Esophagus squamous epithelium (tissue), 5 donors: Measurements from ENCODE around the gene CRTAC1. TPM values are rescaled to one million over a fixed set of nuclear protein-coding genes. Genes with fewer than 3 reads are reported as not detected.

ENCODE experiments used
- DNase-seq: peaks from one replicate; lab custom pipeline; 2025; lab: John Stamatoyannopoulos, UW
- H3K27ac ChIP-seq, 4 donors: fragments of 200-600 bp; sonication (generic); one replicate each; pipeline ENCODE4 v1.5.1; 2016 to 2019; ENCODE audit warnings: mild to moderate bottlenecking in 1 of 4
- H3K27me3 ChIP-seq, 4 donors: fragments of 200-600 bp; sonication (generic); 1 replicate in 3 of 4; 2 replicates in 1 of 4; pipeline versions ENCODE4 v1.5.1 to v1.6.0; 2017 to 2021; ENCODE audit warnings: antibody characterized with exemption in 1 of 4
- H3K36me3 ChIP-seq, 3 donors: fragments of 200-600 bp; sonication (generic); one replicate each; pipeline ENCODE4 v1.5.1; 2016 to 2019
- H3K4me1 ChIP-seq, 3 donors: fragments of 200-600 bp; sonication (generic); one replicate each; pipeline ENCODE4 v1.5.1; 2017 to 2019
- H3K4me3 ChIP-seq, 4 donors: fragments of 200-600 bp; sonication (generic); 1 replicate in 3 of 4; 2 replicates in 1 of 4; pipeline ENCODE4 v1.5.1; 2016 to 2019; ENCODE audit warnings: mild to moderate bottlenecking in 2 of 4, moderate library complexity in 1 of 4
- H3K9me3 ChIP-seq, 3 donors: fragments of 200-600 bp; sonication (generic); one replicate each; pipeline ENCODE4 v1.5.1; 2016 to 2019
- POLR2A ChIP-seq, 4 donors: fragments of 450-650 bp; IDR thresholded peaks; one replicate each; pipeline ENCODE4 v1.6.1; 2017; ENCODE audit warnings: antibody characterized with exemption in 4 of 4, mild to moderate bottlenecking in 4 of 4, moderate library complexity in 3 of 4
- WGBS, 2 donors: methylation state at CpG; one replicate each; pipeline ENCODE4 v1.1.5; 2018; 5-methylcytosine and 5-hydroxymethylcytosine counted together
- intact Hi-C: fragments of 100-400 bp; cut with DNase I; formaldehyde crosslinking; loops from one replicate; pipeline ENCODE4 v1.15.0; 2022
- total RNA-seq, 4 donors: library from RNA; depleted of rRNA; stranded (reverse); fragments of >200 nt; gene quantifications; one replicate each; pipeline ENCODE4 v1.1.0, GENCODE V29; 2016
- TF ChIP-seq, protein P1 (sequence below), 6 experiments: fragments of 450-650 bp in 4 of 6; fragments of 200-600 bp in 2 of 6; sonication (generic) in 2 of 6; IDR thresholded peaks; one replicate each; pipeline ENCODE4 v1.5.1; 2016 to 2019; ENCODE audit warnings: antibody characterized with exemption in 6 of 6, mild to moderate bottlenecking in 4 of 6, moderate library complexity in 4 of 6
- donor health status: DM: yes; HTN: yes; CAD: no.

Gene CRTAC1
- total RNA-seq, 4 donors from 2014 or later, result 0.22 to 10.7 (median 2.5) TPM

DNA sequence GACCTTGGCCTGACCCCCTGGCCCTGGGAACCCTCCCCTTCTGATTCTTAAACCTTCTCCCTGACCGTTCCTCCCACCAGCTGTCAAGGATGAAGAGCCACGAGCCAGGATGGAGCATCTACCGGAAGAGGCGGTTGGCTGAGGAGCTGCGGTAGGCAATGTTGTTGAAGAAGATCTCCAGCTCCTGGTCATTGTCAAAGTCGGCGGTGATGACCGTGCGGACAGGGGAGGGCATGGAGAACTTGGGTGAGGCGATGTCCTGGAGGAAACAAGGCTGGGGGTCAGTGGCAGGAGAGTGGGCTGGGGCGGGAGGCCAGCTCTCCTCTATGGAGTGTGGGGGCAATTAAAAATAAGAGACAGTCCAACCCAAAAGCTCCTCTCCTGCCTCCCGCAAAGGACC, 129.0 kb downstream of the CRTAC1 start:
- intact Hi-C loops, result no loop called here
- 84 to 96% methylated on average over 6 to 10 of the region's 12 CpGs for WGBS, 2 donors
- H3K4me3 ChIP-seq, result no peak overlapping the region

DNA sequence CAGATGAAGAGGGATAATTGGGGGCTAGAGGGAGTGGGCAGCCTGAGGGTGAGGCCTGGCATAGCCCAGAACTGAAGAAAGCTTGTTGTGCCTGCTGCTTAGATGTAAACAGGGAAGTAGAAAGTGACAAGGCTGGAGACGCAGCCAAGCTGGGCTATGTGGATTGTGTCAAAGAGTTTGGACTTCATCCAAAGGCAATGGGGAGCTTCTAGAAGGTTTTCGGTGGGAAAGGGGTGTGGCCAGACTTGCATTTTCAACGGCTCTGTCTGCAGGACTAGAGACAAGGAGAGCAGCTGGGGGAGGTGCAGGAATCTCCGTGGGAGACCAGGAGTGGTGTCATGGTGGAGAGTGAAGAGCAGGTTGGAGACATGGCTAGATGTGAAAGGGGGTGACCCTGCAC, 132.0 kb downstream of the CRTAC1 start:
- TF ChIP-seq, protein P1, sequence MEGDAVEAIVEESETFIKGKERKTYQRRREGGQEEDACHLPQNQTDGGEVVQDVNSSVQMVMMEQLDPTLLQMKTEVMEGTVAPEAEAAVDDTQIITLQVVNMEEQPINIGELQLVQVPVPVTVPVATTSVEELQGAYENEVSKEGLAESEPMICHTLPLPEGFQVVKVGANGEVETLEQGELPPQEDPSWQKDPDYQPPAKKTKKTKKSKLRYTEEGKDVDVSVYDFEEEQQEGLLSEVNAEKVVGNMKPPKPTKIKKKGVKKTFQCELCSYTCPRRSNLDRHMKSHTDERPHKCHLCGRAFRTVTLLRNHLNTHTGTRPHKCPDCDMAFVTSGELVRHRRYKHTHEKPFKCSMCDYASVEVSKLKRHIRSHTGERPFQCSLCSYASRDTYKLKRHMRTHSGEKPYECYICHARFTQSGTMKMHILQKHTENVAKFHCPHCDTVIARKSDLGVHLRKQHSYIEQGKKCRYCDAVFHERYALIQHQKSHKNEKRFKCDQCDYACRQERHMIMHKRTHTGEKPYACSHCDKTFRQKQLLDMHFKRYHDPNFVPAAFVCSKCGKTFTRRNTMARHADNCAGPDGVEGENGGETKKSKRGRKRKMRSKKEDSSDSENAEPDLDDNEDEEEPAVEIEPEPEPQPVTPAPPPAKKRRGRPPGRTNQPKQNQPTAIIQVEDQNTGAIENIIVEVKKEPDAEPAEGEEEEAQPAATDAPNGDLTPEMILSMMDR (IDR thresholded peaks at IDR 0.05), result no peak
- TF ChIP-seq POLR2A (IDR thresholded peaks at IDR 0.05), result no peak
- no peak overlapping the region for H3K4me3 ChIP-seq
- H3K4me1 ChIP-seq, result peaks cover 0 to 4% (median 0%) of the 10 kb centered on the region in 3 donors
- no peaks in the 10 kb centered on the region for H3K9me3 ChIP-seq
- no peak overlapping the region for H3K27ac ChIP-seq
- 18 to 21% methylated on average over 3 to 4 of the region's 4 CpGs for WGBS, 2 donors
- H3K27me3 ChIP-seq, result peaks cover 0 to 33% (median 1%) of the 10 kb centered on the region in 4 donors
- no peak for DNase-seq
- intact Hi-C loops, result no loop called here
- H3K36me3 ChIP-seq, result no peaks in the 10 kb centered on the region

More for the DNA sequence above, 129.0 kb downstream of the CRTAC1 start:
- Histone ChIP-seq H3K4me1 (peaks cover 0 to 4% (median 0%) of the 10 kb centered on the region in 3 donors), H3K27me3 (peaks cover 0 to 34% (median 0%) of the 10 kb centered on the region in 4 donors), H3K36me3 (no peaks in the 10 kb centered on the region), H3K27ac (no peak overlapping the region), H3K9me3 (no peaks in the 10 kb centered on the region)
- no peak for TF ChIP-seq POLR2A (IDR thresholded peaks at IDR 0.05)
- TF ChIP-seq, protein P1 (IDR thresholded peaks at IDR 0.05), result no peak
- DNase-seq, result no peak

DNA sequence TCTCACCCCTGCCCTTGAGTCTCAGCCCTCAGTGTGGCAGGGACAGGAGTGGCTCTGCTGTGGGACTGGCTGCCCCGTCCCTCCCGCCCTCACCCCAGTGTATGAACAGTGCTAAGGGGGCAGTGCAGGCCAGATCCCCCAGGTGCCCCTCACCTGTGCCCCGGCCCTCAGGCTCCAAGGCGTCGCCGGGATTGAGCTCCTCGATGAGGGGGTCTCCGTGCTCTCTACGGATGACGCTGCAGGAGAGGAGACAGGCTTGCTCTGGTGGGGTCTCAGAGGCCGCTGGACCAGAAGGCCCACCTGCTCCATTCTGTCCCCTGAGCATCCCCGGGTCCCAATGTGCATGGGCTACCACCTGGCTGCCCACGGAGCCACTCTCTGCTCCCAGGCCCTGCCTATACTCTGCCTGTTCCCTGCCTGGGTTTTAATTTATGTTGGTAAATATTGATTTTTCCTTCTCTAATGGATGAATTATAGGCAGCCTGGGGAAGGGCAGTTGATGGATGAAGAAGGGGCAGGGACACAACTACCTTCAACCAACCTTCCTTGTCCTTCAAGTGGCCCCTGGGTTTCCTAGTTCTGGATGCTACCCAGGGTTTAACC, 133.6 kb downstream of the CRTAC1 start:
- no peaks in the 10 kb centered on the region for H3K9me3 ChIP-seq
- intact Hi-C loops, result no loop called here
- no peak overlapping the region for H3K27ac ChIP-seq
- WGBS, 2 donors, result 87 to 90% methylated on average over 4 to 7 of the region's 13 CpGs
- DNase-seq, result no peak
- peaks cover 0 to 4% (median 0%) of the 10 kb centered on the region in 3 donors for H3K4me1 ChIP-seq
- no peaks in the 10 kb centered on the region for H3K36me3 ChIP-seq
- peaks cover 0 to 33% (median 1%) of the 10 kb centered on the region in 4 donors for H3K27me3 ChIP-seq
- H3K4me3 ChIP-seq, result no peak overlapping the region
- TF ChIP-seq, protein P1 (IDR thresholded peaks at IDR 0.05), result no peak
- no peak for TF ChIP-seq POLR2A (IDR thresholded peaks at IDR 0.05)

DNA sequence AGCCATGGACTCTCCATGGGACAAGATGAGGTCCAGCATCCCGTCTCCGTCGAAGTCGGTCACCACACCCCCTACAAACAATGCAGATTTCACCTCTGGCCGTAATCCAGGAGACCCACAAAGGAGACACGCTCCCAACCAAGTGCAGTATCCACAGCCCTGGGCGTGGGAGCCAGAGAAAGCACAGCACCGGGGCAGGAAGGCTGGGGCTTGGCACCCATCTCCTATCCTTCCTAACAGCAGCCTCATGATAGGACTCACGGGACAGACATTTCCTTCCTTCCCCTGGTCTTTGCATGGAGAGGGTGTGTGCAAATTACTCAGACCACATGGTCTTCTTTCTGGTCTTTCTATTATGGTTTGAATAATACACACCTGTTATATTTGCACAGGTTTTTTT, 134.5 kb downstream of the CRTAC1 start:
- no peak overlapping the region for H3K27ac ChIP-seq
- no peak for DNase-seq
- no peak overlapping the region for H3K4me3 ChIP-seq
- WGBS, 2 donors, result 49 to 76% methylated on average over 3 to 5 of the region's 9 CpGs
- peaks cover 0 to 33% (median 1%) of the 10 kb centered on the region in 4 donors for H3K27me3 ChIP-seq
- no peak for TF ChIP-seq POLR2A (IDR thresholded peaks at IDR 0.05)
- H3K4me1 ChIP-seq, result peaks cover 0 to 4% (median 0%) of the 10 kb centered on the region in 3 donors
- no peaks in the 10 kb centered on the region for H3K9me3 ChIP-seq
- no peaks in the 10 kb centered on the region for H3K36me3 ChIP-seq
- intact Hi-C loops, result no loop called here

DNA sequence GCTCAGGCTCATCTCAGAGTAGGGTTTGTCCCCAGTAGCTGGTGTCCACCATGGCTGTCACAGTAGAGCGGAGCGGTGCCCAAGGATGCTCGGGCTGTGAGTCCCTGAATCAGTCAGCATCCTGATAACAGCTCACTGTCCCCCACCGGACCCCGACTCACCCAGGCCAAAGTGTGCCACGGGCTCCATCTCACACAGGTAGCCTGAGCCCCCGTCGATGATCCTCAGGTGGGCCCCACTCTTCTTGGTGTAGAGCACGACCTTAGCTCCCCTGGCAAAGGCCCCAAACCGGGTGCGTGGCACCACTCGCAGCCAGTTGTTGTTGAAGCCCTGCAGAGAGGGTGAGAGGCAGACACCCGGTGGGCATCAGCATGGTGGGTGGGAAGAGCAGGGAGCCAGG, 135.3 kb downstream of the CRTAC1 start:
- no peaks in the 10 kb centered on the region for H3K9me3 ChIP-seq
- TF ChIP-seq, protein P1 (IDR thresholded peaks at IDR 0.05), result no peak
- no peak for TF ChIP-seq POLR2A (IDR thresholded peaks at IDR 0.05)
- no peaks in the 10 kb centered on the region for H3K36me3 ChIP-seq
- WGBS, 2 donors, result 68 to 83% methylated on average over 4 to 7 of the region's 13 CpGs
- intact Hi-C loops, result no loop called here
- DNase-seq, result no peak
- no peak overlapping the region for H3K27ac ChIP-seq
- no peak overlapping the region for H3K4me3 ChIP-seq
- H3K4me1 ChIP-seq, result peaks cover 0 to 4% (median 0%) of the 10 kb centered on the region in 3 donors
- peaks cover 0 to 28% (median 1%) of the 10 kb centered on the region in 4 donors for H3K27me3 ChIP-seq
